Mesendoderm (in vitro differentiated cells): ENCODE data around the gene ZNF142.
A peak's percentile ranks its signal among the peaks of the same experiment; 100 is the strongest.

Source experiments
- DNase-seq: peaks from one replicate; pipeline ENCODE4 v3.0.0; 2013
- H2AK5ac ChIP-seq: 2 replicates; pipeline ENCODE4 v1.6.1; 2013; ENCODE audit warnings: low read length, inconsistent platforms
- H2BK120ac ChIP-seq: 2 replicates; pipeline ENCODE4 v1.6.1; 2013; ENCODE audit warnings: low read depth, mild to moderate bottlenecking, low read length, moderate library complexity, mixed read lengths
- H2BK15ac ChIP-seq: replicated peaks from 2 replicates; pipeline ENCODE4 v1.6.1; 2013; ENCODE audit warnings: low read depth, mild to moderate bottlenecking, moderate library complexity
- H2BK5ac ChIP-seq: 2 replicates; pipeline ENCODE4 v1.6.1; 2013; ENCODE audit warnings: low read length, inconsistent platforms
- H3K18ac ChIP-seq: 2 replicates; pipeline ENCODE4 v1.6.1; 2013; ENCODE audit warnings: mild to moderate bottlenecking, low read length, mixed read lengths
- H3K23ac ChIP-seq: one replicate; pipeline ENCODE4 v1.6.1; 2013; ENCODE audit warnings: low read length
- H3K27ac ChIP-seq: 2 replicates; pipeline ENCODE4 v1.5.1; 2013; ENCODE audit warnings: low read depth, mild to moderate bottlenecking, inconsistent platforms, low read length, moderate library complexity
- H3K27me3 ChIP-seq: 2 replicates; pipeline ENCODE4 v1.6.1; 2013; ENCODE audit warnings: low read length, control low read depth, mild to moderate bottlenecking, inconsistent platforms; ENCODE audit not compliant: insufficient read depth, poor library complexity
- H3K36me3 ChIP-seq: 2 replicates; pipeline ENCODE4 v1.6.1; 2013; ENCODE audit warnings: low read length, inconsistent platforms; ENCODE audit not compliant: control insufficient read depth, insufficient read depth
- H3K4ac ChIP-seq: one replicate; pipeline ENCODE4 v1.6.1; 2013; ENCODE audit warnings: low read depth, mild to moderate bottlenecking, low read length, moderate library complexity
- H3K4me1 ChIP-seq: 2 replicates; pipeline ENCODE4 v1.6.1; 2013; ENCODE audit warnings: low read depth, low read length, inconsistent platforms; ENCODE audit not compliant: control insufficient read depth
- H3K4me2 ChIP-seq: 2 replicates; pipeline ENCODE4 v1.6.1; 2013; ENCODE audit warnings: low read length
- H3K4me3 ChIP-seq: 2 replicates; pipeline ENCODE4 v1.5.1; 2013; ENCODE audit warnings: mild to moderate bottlenecking, low read length
- H3K56ac ChIP-seq: one replicate; pipeline ENCODE4 v1.6.1; 2013; ENCODE audit warnings: low read length
- H3K79me1 ChIP-seq: 2 replicates; pipeline ENCODE4 v1.6.1; 2013; ENCODE audit warnings: low read length, inconsistent platforms
- H3K79me2 ChIP-seq: 2 replicates; pipeline ENCODE4 v1.6.1; 2013; ENCODE audit warnings: mild to moderate bottlenecking, low read length; ENCODE audit not compliant: control insufficient read depth, insufficient read depth
- H3K9ac ChIP-seq: 2 replicates; pipeline ENCODE4 v1.6.1; 2013; ENCODE audit warnings: low read length, inconsistent platforms
- H4K5ac ChIP-seq: one replicate; pipeline ENCODE4 v1.6.1; 2013; ENCODE audit warnings: low read length
- H4K8ac ChIP-seq: one replicate; pipeline ENCODE4 v1.6.1; 2013; ENCODE audit warnings: low read depth, mild to moderate bottlenecking, control low read depth, low read length, moderate library complexity
- WGBS: extraction: QIAGEN DNeasy Blood & Tissue Kit; methylation state at CpG from one replicate; pipeline ENCODE4 v1.1.7; 2013; ENCODE audit warnings: low lambda C conversion rate, missing lambda C conversion rate; ENCODE audit not compliant: insufficient coverage; ENCODE audit errors: extremely low coverage; 5-methylcytosine and 5-hydroxymethylcytosine counted together

ZNF142 gene

DNA sequence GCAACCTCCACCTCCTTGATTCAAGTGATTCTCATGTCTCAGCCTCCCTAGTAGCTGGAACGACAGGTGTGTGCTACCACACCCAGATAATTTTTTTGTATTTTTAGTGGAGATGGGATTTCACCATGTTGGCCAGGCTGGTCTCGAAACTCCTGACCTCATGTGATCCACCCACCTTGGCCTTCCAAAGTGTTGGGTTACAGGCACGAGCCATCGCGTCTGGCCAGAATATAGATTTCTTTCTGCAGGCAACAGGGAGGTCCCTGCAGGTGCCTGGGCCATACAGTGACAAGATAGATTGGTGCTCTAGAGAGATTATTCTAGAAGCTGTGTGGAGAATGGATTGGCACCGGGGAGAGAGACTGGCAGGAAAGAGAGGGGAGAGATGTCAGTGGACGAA, 38.4 kb downstream of the ZNF142 start:
- Histone ChIP-seq H3K18ac (no peak overlapping the region), H3K27ac (no peak overlapping the region), H4K8ac (no peak overlapping the region), H2BK120ac (no peak overlapping the region), H3K4me3 (no peak overlapping the region), H3K79me1 (no peaks in the 10 kb centered on the region), H3K56ac (no peak overlapping the region), H3K36me3 (no peaks in the 10 kb centered on the region), H3K79me2 (no peaks in the 10 kb centered on the region), H2AK5ac (no peak overlapping the region), H3K4me2 (no peak overlapping the region), H2BK15ac (no peak overlapping the region), H4K5ac (no peak overlapping the region), H3K4me1 (peaks cover 7% of the 10 kb centered on the region), H3K9ac (no peak overlapping the region), H3K4ac (no peak overlapping the region), H3K23ac (no peak overlapping the region), H2BK5ac (no peak overlapping the region), H3K27me3 (no peaks in the 10 kb centered on the region)
- no CpG with 5 or more reads among the region's 7 CpGs for WGBS
- no peak for DNase-seq

DNA sequence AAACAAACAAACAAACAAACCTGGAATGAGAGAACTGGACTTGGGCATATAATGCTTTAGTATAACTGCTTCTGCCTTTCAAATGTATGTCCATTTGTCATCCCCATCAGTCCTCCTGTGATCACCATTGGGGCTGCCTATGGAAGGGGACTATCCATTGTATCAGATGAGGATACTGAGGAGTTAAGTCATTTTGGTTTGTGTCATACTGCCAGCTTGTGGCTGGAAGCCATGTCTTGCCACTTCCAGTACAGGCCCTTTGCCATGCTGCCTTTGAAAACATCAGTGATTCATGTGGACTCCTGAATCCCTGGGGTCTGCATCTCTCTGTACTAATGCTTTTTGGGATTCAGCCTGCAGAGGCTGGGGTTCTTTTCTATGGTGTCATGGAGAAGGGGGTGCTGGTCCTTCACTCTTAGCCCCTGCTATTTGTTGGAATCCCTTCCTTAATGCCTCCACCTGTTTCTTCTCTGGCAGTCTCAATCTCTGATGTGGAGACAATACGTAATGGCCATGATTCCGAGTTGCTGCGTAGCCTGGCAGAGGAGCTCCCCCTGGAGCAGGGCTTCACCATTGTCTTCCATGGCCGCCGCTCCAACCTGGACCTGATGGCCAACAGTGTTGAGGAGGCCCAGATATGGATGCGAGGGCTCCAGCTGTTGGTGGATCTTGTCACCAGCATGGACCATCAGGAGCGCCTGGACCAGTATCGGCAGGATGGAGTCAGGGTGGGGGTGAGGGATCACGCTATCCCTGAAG, 41.1 kb downstream of the ZNF142 start:
- no peaks in the 10 kb centered on the region for H3K79me1 ChIP-seq
- H3K27me3 ChIP-seq, result no peaks in the 10 kb centered on the region
- H3K56ac ChIP-seq, result no peak overlapping the region
- H3K4me2 ChIP-seq, result no peak overlapping the region
- no peak overlapping the region for H3K9ac ChIP-seq
- DNase-seq, result peak; percentile 14
- H3K4me1 ChIP-seq, result peaks cover 7% of the 10 kb centered on the region
- no peak overlapping the region for H2BK15ac ChIP-seq
- no peak overlapping the region for H4K5ac ChIP-seq
- H2BK5ac ChIP-seq, result no peak overlapping the region
- no peak overlapping the region for H3K4ac ChIP-seq
- H4K8ac ChIP-seq, result no peak overlapping the region
- no peaks in the 10 kb centered on the region for H3K36me3 ChIP-seq
- no peak overlapping the region for H2BK120ac ChIP-seq
- H3K4me3 ChIP-seq, result no peak overlapping the region
- H3K23ac ChIP-seq, result no peak overlapping the region
- H3K79me2 ChIP-seq, result no peaks in the 10 kb centered on the region
- WGBS, result no CpG with 5 or more reads among the region's 9 CpGs
- H3K18ac ChIP-seq, result no peak overlapping the region
- H3K27ac ChIP-seq, result no peak overlapping the region
- no peak overlapping the region for H2AK5ac ChIP-seq

DNA sequence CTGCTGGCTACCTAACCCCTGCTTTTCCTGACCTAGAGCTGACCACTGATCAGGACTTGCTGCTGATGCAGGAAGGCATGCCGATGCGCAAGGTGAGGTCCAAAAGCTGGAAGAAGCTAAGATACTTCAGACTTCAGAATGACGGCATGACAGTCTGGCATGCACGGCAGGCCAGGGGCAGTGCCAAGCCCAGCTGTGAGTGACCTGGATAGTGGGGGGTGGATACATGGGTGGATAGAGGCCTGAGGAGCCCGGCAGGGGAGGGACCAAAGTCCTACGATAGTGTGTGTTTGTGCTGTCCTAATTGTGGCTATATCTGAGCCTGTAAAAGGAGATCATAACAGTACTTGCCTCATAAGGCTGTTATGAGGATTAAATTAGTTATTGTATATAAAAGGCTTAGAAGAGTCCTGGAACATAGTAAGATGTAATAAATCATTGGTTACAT, 43.5 kb downstream of the ZNF142 start:
- H3K18ac ChIP-seq, result no peak overlapping the region
- H3K79me2 ChIP-seq, result no peaks in the 10 kb centered on the region
- no peaks in the 10 kb centered on the region for H3K79me1 ChIP-seq
- no CpG with 5 or more reads among the region's 6 CpGs for WGBS
- no peaks in the 10 kb centered on the region for H3K27me3 ChIP-seq
- H3K23ac ChIP-seq, result no peak overlapping the region
- no peak for DNase-seq
- no peaks in the 10 kb centered on the region for H3K4me1 ChIP-seq
- no peak overlapping the region for H4K5ac ChIP-seq
- no peak overlapping the region for H2AK5ac ChIP-seq
- no peak overlapping the region for H3K4me2 ChIP-seq
- H2BK120ac ChIP-seq, result no peak overlapping the region
- no peak overlapping the region for H2BK5ac ChIP-seq
- no peak overlapping the region for H2BK15ac ChIP-seq
- no peak overlapping the region for H4K8ac ChIP-seq
- H3K36me3 ChIP-seq, result no peaks in the 10 kb centered on the region
- H3K4ac ChIP-seq, result no peak overlapping the region
- no peak overlapping the region for H3K9ac ChIP-seq
- no peak overlapping the region for H3K56ac ChIP-seq
- no peak overlapping the region for H3K4me3 ChIP-seq
- no peak overlapping the region for H3K27ac ChIP-seq

DNA sequence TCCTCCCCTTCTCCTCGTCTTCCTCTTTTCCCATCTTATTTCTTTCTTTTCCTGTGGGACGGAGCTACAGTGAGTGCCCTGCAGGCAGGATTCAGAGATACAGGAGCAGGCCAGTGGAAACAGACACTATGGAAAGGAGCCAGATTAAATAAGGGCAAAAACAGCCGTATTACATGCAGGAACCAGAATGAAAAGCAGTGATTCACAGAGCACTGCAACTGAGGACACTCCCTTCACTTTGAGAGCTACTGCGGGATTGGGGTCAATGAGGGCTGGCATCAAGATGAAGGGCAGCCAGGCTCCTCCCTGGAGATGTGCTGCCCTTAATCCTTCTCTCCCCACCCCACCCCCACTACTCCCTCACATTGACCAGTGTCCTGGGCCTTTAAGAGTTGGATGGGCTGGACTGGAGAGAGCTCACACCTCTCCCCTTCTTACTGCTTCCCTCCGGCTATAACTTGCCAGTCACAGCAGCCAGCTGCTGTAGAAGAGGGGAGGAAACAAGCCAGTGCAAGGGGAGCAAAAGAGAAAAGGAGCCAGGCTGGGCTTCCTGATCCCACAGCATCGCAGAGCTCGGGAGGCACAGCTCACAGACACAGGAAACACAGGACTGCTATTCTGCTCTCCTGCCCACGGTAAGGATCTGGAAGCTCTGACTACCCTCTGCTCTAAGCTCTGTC, 51.8 kb downstream of the ZNF142 start, which contains the start of gene PLCD4:
Gene PLCD4 (plus strand): TSS at position 464 of the 680 bp plus-strand sequence. CDS start 7,841 bp downstream, outside the sequence.
- no peak within 1 kb of the TSS for H3K23ac ChIP-seq
- WGBS, result 100% methylated on average over 1 of the region's 8 CpGs
- no peak within 1 kb of the TSS for H2AK5ac ChIP-seq
- H3K4me1 ChIP-seq, result no peaks in the 10 kb centered on the region
- no peaks in the 10 kb centered on the region for H3K36me3 ChIP-seq
- H3K79me1 ChIP-seq, result no peaks in the 10 kb centered on the region
- H3K4ac ChIP-seq, result no peak within 1 kb of the TSS
- H4K8ac ChIP-seq, result no peak within 1 kb of the TSS
- H3K27me3 ChIP-seq, result no peaks in the 10 kb centered on the region
- no peak within 1 kb of the TSS for H3K56ac ChIP-seq
- H3K27ac ChIP-seq, result no peak within 1 kb of the TSS
- no peak within 1 kb of the TSS for H2BK15ac ChIP-seq
- H4K5ac ChIP-seq, result no peak within 1 kb of the TSS
- H3K79me2 ChIP-seq, result no peaks in the 10 kb centered on the region
- H3K18ac ChIP-seq, result no peak within 1 kb of the TSS
- peak; percentile 40 for DNase-seq
- no peak within 1 kb of the TSS for H3K4me3 ChIP-seq
- H3K9ac ChIP-seq, result no peak within 1 kb of the TSS
- no peak within 1 kb of the TSS for H2BK5ac ChIP-seq
- H2BK120ac ChIP-seq, result no peak within 1 kb of the TSS
- H3K4me2 ChIP-seq, result no peak within 1 kb of the TSS

DNA sequence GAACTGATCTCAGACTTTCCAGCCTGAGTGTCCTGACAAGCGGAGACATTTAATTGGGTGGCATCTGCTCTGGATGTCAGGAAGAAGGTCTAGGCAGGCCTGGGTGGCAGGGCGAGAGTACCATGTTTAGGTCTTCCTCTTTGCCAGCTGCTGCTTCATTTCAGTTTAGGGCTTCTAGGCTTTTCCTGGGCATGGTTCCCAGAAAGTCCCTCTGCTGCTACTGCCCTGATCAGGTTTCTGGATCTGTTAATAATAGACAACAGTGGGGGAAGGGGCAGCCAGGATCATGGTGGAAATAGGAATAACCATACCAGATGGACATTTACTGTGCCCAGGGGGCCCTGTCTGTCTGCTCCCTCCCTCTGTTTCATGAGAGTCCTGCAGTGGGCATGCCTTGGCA, 54.0 kb downstream of the ZNF142 start:
- no peak overlapping the region for H3K27ac ChIP-seq
- H2AK5ac ChIP-seq, result no peak overlapping the region
- H4K8ac ChIP-seq, result no peak overlapping the region
- H3K4me3 ChIP-seq, result no peak overlapping the region
- no peaks in the 10 kb centered on the region for H3K36me3 ChIP-seq
- no peak overlapping the region for H2BK120ac ChIP-seq
- H3K4me1 ChIP-seq, result no peaks in the 10 kb centered on the region
- H2BK5ac ChIP-seq, result no peak overlapping the region
- H3K9ac ChIP-seq, result no peak overlapping the region
- no peak overlapping the region for H3K4ac ChIP-seq
- no peaks in the 10 kb centered on the region for H3K79me2 ChIP-seq
- H3K56ac ChIP-seq, result no peak overlapping the region
- no peak overlapping the region for H4K5ac ChIP-seq
- H3K27me3 ChIP-seq, result no peaks in the 10 kb centered on the region
- no peak overlapping the region for H2BK15ac ChIP-seq
- no peak for DNase-seq
- no peak overlapping the region for H3K18ac ChIP-seq
- no peaks in the 10 kb centered on the region for H3K79me1 ChIP-seq
- WGBS, result no CpG with 5 or more reads among the region's 2 CpGs
- no peak overlapping the region for H3K4me2 ChIP-seq
- H3K23ac ChIP-seq, result no peak overlapping the region
